ENCODE results near the gene HSPB7.

The HSPB7 gene

GRCh38 chr1:15975805-15976680, 41.8 kb downstream of the HSPB7 start, which contains the start of gene ZBTB17:
TSS of gene ZBTB17 (minus strand) at chr1:15976101. CDS start at chr1:15948495, 27,606 bp downstream.
- DNase-seq (ENCODE audit: low spot score): peak; percentile 99

- DNase-seq (ENCODE audit: low spot score): peak; percentile 80
Observed at GRCh38 chr1:15975358-15975804, 42.5 kb downstream of the HSPB7 start.

GRCh38 chr1:15974855-15975254, 43.0 kb downstream of the HSPB7 start:
- no peak for DNase-seq (ENCODE audit: low spot score)

GRCh38 chr1:15973772-15974171, 44.1 kb downstream of the HSPB7 start:
- DNase-seq (ENCODE audit: low spot score): no peak

GRCh38 chr1:15972409-15972808, 45.4 kb downstream of the HSPB7 start:
- DNase-seq (ENCODE audit: low spot score): no peak

- DNase-seq (ENCODE audit: low spot score): no peak
Observed at GRCh38 chr1:15970911-15971310, 46.9 kb downstream of the HSPB7 start.

GRCh38 chr1:15969321-15969880, 48.4 kb downstream of the HSPB7 start:
- no peak for DNase-seq (ENCODE audit: low spot score)

- DNase-seq (ENCODE audit: low spot score): no peak
Observed at GRCh38 chr1:15968172-15968571, 49.7 kb downstream of the HSPB7 start.

- no peak for DNase-seq (ENCODE audit: low spot score)
Observed at GRCh38 chr1:15966956-15967344, 50.9 kb downstream of the HSPB7 start.

- DNase-seq (ENCODE audit: low spot score): peak; percentile 60
Observed at GRCh38 chr1:15966081-15966955, 51.5 kb downstream of the HSPB7 start.

GRCh38 chr1:15965228-15965767, 52.5 kb downstream of the HSPB7 start:
- peak; percentile 76 for DNase-seq (ENCODE audit: low spot score)

All from AG20443 (cell line).